HuH-7 (cell line): ENCODE results near the gene UGT1A5.
A peak's percentile ranks its signal among the peaks of the same experiment; 100 is the strongest.

Experiments
- DNase-seq: peaks from one replicate; pipeline ENCODE4 v3.0.0; 2011; ENCODE audit warnings: low spot score

Gene UGT1A5

GRCh38 chr2:233810385-233810784, 97.7 kb downstream of the UGT1A5 start:
- no peak for DNase-seq

GRCh38 chr2:233811087-233811486, 98.4 kb downstream of the UGT1A5 start:
- no peak for DNase-seq

GRCh38 chr2:233811732-233812131, 99.0 kb downstream of the UGT1A5 start:
- no peak for DNase-seq

GRCh38 chr2:233813236-233814055, 100.7 kb downstream of the UGT1A5 start:
- DNase-seq: no peak

- no peak for DNase-seq
These were observed 101.5 kb downstream of the UGT1A5 start for GRCh38 chr2:233814056-233814835.

- no peak for DNase-seq
These were observed 103.2 kb downstream of the UGT1A5 start for GRCh38 chr2:233815861-233816260.

- no peak for DNase-seq
These were observed 103.6 kb downstream of the UGT1A5 start for GRCh38 chr2:233816334-233816733.

- DNase-seq: peak; percentile 58
These were observed 104.1 kb downstream of the UGT1A5 start for GRCh38 chr2:233816771-233817170.

- DNase-seq: no peak
These were observed 104.7 kb downstream of the UGT1A5 start for GRCh38 chr2:233817361-233817911.

GRCh38 chr2:233817995-233818638, 105.4 kb downstream of the UGT1A5 start:
- no peak for DNase-seq

GRCh38 chr2:233818639-233819621, 106.2 kb downstream of the UGT1A5 start:
- no peak for DNase-seq

GRCh38 chr2:233819884-233820773, 107.4 kb downstream of the UGT1A5 start:
- no peak for DNase-seq

- no peak for DNase-seq
These were observed 108.0 kb downstream of the UGT1A5 start for GRCh38 chr2:233820774-233821105.

GRCh38 chr2:233821196-233821595, 108.5 kb downstream of the UGT1A5 start:
- DNase-seq: no peak

GRCh38 chr2:233821709-233822100, 109.0 kb downstream of the UGT1A5 start:
- no peak for DNase-seq

- no peak for DNase-seq
These were observed 109.5 kb downstream of the UGT1A5 start for GRCh38 chr2:233822101-233822771.
